Trophoblast cell (in vitro differentiated cells and primary cell): ENCODE results near the gene ZSCAN9.

ENCODE experiments used
- DNase-seq, 2 donors: peaks; one replicate each; pipeline ENCODE4 v3.0.0-alpha.2; 2016
- H2AFZ ChIP-seq: 2 replicates; pipeline ENCODE4 v1.6.1; 2013; ENCODE audit warnings: low read length, moderate library complexity, mild to moderate bottlenecking; ENCODE audit not compliant: insufficient read depth, poor library complexity
- H2AK5ac ChIP-seq: 2 replicates; pipeline ENCODE4 v1.6.1; 2013; ENCODE audit warnings: mild to moderate bottlenecking, low read length
- H2BK120ac ChIP-seq: 2 replicates; pipeline ENCODE4 v1.6.1; 2013; ENCODE audit warnings: low read length, mild to moderate bottlenecking, moderate library complexity; ENCODE audit not compliant: insufficient read depth, poor library complexity
- H2BK12ac ChIP-seq: 2 replicates; pipeline ENCODE4 v1.6.1; 2013; ENCODE audit warnings: mild to moderate bottlenecking, low read length, moderate library complexity
- H2BK5ac ChIP-seq: 2 replicates; pipeline ENCODE4 v1.6.1; 2013; ENCODE audit warnings: low read length, low read depth, moderate library complexity, mild to moderate bottlenecking; ENCODE audit not compliant: poor library complexity
- H3K14ac ChIP-seq: 2 replicates; pipeline ENCODE4 v1.6.1; 2013; ENCODE audit warnings: mild to moderate bottlenecking, low read length
- H3K18ac ChIP-seq: 2 replicates; pipeline ENCODE4 v1.6.1; 2013; ENCODE audit warnings: mild to moderate bottlenecking, low read length
- H3K23ac ChIP-seq: 2 replicates; pipeline ENCODE4 v1.6.1; 2013; ENCODE audit warnings: low read length
- H3K27ac ChIP-seq: 2 replicates; pipeline ENCODE4 v1.5.1; 2013; ENCODE audit warnings: low read depth, mild to moderate bottlenecking, inconsistent platforms, low read length, moderate library complexity
- H3K27me3 ChIP-seq: 2 replicates; pipeline ENCODE4 v1.6.1; 2013; ENCODE audit warnings: inconsistent platforms, mild to moderate bottlenecking, low read length, moderate library complexity; ENCODE audit not compliant: insufficient read depth
- H3K36me3 ChIP-seq, 2 experiments: 1 replicate in 1 of 2; 2 replicates in 1 of 2; pipeline ENCODE4 v1.6.1; 2013; ENCODE audit warnings: low read length in 2 of 2, mild to moderate bottlenecking in 2 of 2, moderate library complexity in 1 of 2; ENCODE audit not compliant: insufficient read depth in 2 of 2, control insufficient read depth in 1 of 2
- H3K4ac ChIP-seq: 2 replicates; pipeline ENCODE4 v1.6.1; 2013; ENCODE audit warnings: low read depth, mild to moderate bottlenecking, low read length, moderate library complexity
- H3K4me1 ChIP-seq, 2 experiments: 1 replicate in 1 of 2; 2 replicates in 1 of 2; pipeline ENCODE4 v1.6.1; 2013; ENCODE audit warnings: low read length in 2 of 2, mild to moderate bottlenecking in 2 of 2, moderate library complexity in 1 of 2; ENCODE audit not compliant: insufficient read depth in 2 of 2, control insufficient read depth in 1 of 2
- H3K4me2 ChIP-seq: 2 replicates; pipeline ENCODE4 v1.6.1; 2013; ENCODE audit warnings: inconsistent platforms, mild to moderate bottlenecking, low read length, moderate library complexity
- H3K4me3 ChIP-seq: 2 replicates; pipeline ENCODE4 v1.5.1; 2013; ENCODE audit warnings: mild to moderate bottlenecking, low read depth, low read length, inconsistent platforms
- H3K79me1 ChIP-seq: one replicate; pipeline ENCODE4 v1.6.1; 2013; ENCODE audit warnings: low read length
- H3K79me2 ChIP-seq: 2 replicates; pipeline ENCODE4 v1.6.1; 2013; ENCODE audit warnings: low read length, mild to moderate bottlenecking; ENCODE audit not compliant: control insufficient read depth, insufficient read depth, poor library complexity
- H3K9ac ChIP-seq: 2 replicates; pipeline ENCODE4 v1.6.1; 2013; ENCODE audit warnings: mild to moderate bottlenecking, low read length
- H3K9me3 ChIP-seq: 2 replicates; pipeline ENCODE4 v1.6.1; 2013; ENCODE audit warnings: low read depth, mild to moderate bottlenecking, control low read depth, inconsistent platforms, low read length; ENCODE audit not compliant: insufficient read depth
- H4K12ac ChIP-seq: 2 replicates; pipeline ENCODE4 v1.6.1; 2013; ENCODE audit warnings: low read depth, mild to moderate bottlenecking, low read length, moderate library complexity
- H4K8ac ChIP-seq: 2 replicates; pipeline ENCODE4 v1.6.1; 2013; ENCODE audit warnings: low read depth, mild to moderate bottlenecking, low read length, moderate library complexity
- H4K91ac ChIP-seq: one replicate; pipeline ENCODE4 v1.6.1; 2013; ENCODE audit warnings: low read depth, mild to moderate bottlenecking, low read length, moderate library complexity
- WGBS: extraction: QIAGEN DNeasy Blood & Tissue Kit; methylation state at CpG from one replicate; pipeline ENCODE4 v1.1.7; 2013; ENCODE audit warnings: missing lambda C conversion rate; ENCODE audit not compliant: insufficient read length, insufficient coverage; ENCODE audit errors: extremely low coverage; 5-methylcytosine and 5-hydroxymethylcytosine counted together

Gene ZSCAN9

DNA sequence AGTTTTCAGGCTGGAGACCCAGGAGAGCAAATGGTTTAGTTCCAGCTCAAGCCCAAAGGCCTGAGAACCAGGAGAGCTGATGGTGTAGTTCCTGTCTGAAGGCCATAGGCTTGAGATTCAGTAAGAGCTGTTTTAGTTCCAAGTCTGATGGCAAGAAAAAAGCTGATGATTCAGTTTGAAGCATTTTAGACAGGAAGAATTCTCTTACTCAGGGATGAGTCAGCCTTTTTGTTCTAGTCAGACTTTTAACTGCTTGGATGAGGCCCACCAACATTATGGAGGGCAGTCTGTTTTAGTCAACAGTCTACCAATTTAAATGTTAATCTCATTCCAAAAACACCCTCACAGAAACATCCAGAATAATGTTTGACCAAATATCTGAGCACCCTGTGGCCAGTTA lies 44.4 kb downstream of the ZSCAN9 start:
- Histone ChIP-seq H2BK12ac (no peak overlapping the region), H3K79me2 (peaks cover 3% of the 10 kb centered on the region), H2BK5ac (no peak overlapping the region), H3K4me3 (no peak overlapping the region), H4K8ac (no peak overlapping the region), H3K9ac (no peak overlapping the region), H3K4me2 (no peak overlapping the region), H4K91ac (no peak overlapping the region), H3K79me1 (peaks cover 4% of the 10 kb centered on the region), H2BK120ac (no peak overlapping the region), H3K36me3 (peaks cover 11 to 17% of the 10 kb centered on the region in 2 experiments), H3K4me1 (no peaks in the 10 kb centered on the region), H2AK5ac (no peak overlapping the region), H3K27me3 (no peaks in the 10 kb centered on the region), H4K12ac (no peak overlapping the region), H3K9me3 (no peaks in the 10 kb centered on the region), H3K14ac (no peak overlapping the region), H2AFZ (no peak overlapping the region), H3K23ac (no peak overlapping the region), H3K18ac (no peak overlapping the region), H3K4ac (no peak overlapping the region), H3K27ac (no peak overlapping the region)
- peak; percentile 16 to 75 for DNase-seq

DNA sequence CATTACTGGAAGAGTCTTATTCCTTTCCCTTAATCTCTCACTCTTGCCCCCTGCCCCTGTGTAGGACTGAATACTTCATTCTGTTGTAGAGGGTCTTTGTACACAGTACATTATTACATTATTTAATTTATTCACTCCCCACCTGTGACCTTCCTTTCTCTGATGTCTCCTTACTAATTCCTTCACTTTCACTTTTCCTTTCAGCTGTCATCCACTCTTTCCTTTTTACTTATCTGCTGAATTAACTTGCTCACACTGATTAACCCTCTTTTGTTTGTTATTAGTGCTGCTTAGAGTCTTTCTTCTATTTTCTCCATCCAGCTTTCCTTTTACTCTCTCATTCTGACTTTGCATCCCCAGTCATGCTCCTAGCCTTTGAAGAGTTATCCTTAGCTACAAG lies 49.8 kb downstream of the ZSCAN9 start:
- Histone ChIP-seq H3K79me2 (no peaks in the 10 kb centered on the region), H2BK5ac (no peak overlapping the region), H3K14ac (no peak overlapping the region), H3K27me3 (no peaks in the 10 kb centered on the region), H3K4me2 (no peak overlapping the region), H3K4me3 (no peak overlapping the region), H3K36me3 (peaks cover 11 to 29% of the 10 kb centered on the region in 2 experiments), H2BK120ac (no peak overlapping the region), H3K27ac (no peak overlapping the region), H4K12ac (no peak overlapping the region), H4K8ac (no peak overlapping the region), H3K18ac (no peak overlapping the region), H2AK5ac (no peak overlapping the region), H3K9me3 (no peaks in the 10 kb centered on the region), H3K79me1 (no peaks in the 10 kb centered on the region), H3K9ac (no peak overlapping the region), H2AFZ (no peak overlapping the region), H2BK12ac (no peak overlapping the region), H3K23ac (no peak overlapping the region), H3K4me1 (no peaks in the 10 kb centered on the region), H4K91ac (no peak overlapping the region), H3K4ac (no peak overlapping the region)
- no peak for DNase-seq

DNA sequence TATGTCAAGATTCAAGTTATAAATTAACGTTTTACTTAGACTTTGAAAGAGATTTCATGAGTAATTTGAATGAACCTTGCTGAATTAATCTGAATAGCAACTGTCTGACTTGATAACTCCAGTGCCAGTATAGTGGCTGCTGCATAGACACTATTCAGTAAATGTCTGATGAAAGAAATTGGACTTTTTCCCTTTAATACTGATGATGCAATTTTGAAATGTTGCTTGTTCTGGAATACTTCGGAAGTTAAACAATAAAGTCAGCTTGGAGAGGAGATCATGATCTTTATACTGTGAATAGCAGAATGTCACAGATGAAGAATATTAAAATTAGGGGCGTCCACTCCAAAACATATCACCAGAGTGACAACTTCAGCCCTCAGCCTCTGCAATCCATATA lies 52.7 kb downstream of the ZSCAN9 start:
- Histone ChIP-seq H3K14ac (no peak overlapping the region), H3K4ac (no peak overlapping the region), H3K4me2 (no peak overlapping the region), H3K79me1 (peaks cover 4% of the 10 kb centered on the region), H4K8ac (no peak overlapping the region), H3K9me3 (no peaks in the 10 kb centered on the region), H4K91ac (no peak overlapping the region), H3K4me3 (no peak overlapping the region), H3K18ac (no peak overlapping the region), H3K23ac (no peak overlapping the region), H3K79me2 (peaks cover 4% of the 10 kb centered on the region), H2AK5ac (no peak overlapping the region), H3K36me3 (peaks cover 6 to 20% of the 10 kb centered on the region in 2 experiments), H3K4me1 (peaks cover 0 to 2% of the 10 kb centered on the region in 2 experiments), H2BK5ac (no peak overlapping the region), H3K27ac (no peak overlapping the region), H3K9ac (no peak overlapping the region), H2BK12ac (no peak overlapping the region), H4K12ac (no peak overlapping the region), H2AFZ (no peak overlapping the region), H2BK120ac (no peak overlapping the region), H3K27me3 (no peaks in the 10 kb centered on the region)
- no peak for DNase-seq
- no CpG with 5 or more reads among the region's 3 CpGs for WGBS

DNA sequence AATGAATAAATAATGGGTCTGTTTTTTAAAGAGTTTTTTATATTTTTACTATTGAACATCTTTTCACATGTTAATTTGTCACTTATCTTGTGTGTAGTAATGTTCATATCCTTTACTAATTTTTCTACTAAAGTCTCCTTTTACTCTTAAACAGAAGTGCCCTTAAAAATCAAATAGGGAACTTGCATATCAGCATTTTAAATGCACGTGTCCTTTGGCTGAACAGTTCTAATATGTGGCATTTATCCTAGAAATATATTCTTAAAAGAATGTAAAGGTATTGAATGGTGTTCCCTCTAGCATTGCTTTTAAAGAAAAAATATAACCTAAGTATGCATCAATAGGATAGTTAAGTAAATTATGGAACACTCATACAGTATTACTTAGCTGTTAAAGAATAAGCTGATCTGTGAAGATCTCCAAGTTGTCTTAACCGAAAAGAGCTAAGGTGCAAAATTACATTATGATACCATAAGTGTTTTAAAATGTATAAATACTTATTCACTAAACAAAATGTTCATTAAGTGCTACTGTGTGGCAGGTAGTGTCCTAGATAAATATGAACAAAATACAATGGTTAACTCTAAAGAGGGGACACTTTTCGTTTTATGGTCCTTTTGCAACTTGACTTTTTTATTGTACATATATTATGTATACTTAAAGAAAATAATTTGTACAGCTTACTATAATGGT lies 55.7 kb downstream of the ZSCAN9 start:
- peaks cover 4% of the 10 kb centered on the region for H3K79me2 ChIP-seq
- H3K23ac ChIP-seq, result no peak overlapping the region
- WGBS, result no CpG with 5 or more reads among the region's 3 CpGs
- H3K36me3 ChIP-seq, result peaks cover 10 to 24% of the 10 kb centered on the region in 2 experiments
- no peaks in the 10 kb centered on the region for H3K9me3 ChIP-seq
- H3K79me1 ChIP-seq, result peaks cover 4% of the 10 kb centered on the region
- H4K91ac ChIP-seq, result no peak overlapping the region
- no peak overlapping the region for H2BK5ac ChIP-seq
- DNase-seq, result no peak
- H3K27ac ChIP-seq, result no peak overlapping the region
- no peak overlapping the region for H2BK120ac ChIP-seq
- no peak overlapping the region for H4K12ac ChIP-seq
- no peaks in the 10 kb centered on the region for H3K27me3 ChIP-seq
- H2BK12ac ChIP-seq, result no peak overlapping the region
- H2AK5ac ChIP-seq, result no peak overlapping the region
- H3K18ac ChIP-seq, result no peak overlapping the region
- peak overlapping the region; percentile 70 for H3K4me2 ChIP-seq
- no peak overlapping the region for H3K9ac ChIP-seq
- H3K4me3 ChIP-seq, result no peak overlapping the region
- no peak overlapping the region for H2AFZ ChIP-seq
- no peak overlapping the region for H3K14ac ChIP-seq
- H3K4ac ChIP-seq, result no peak overlapping the region
- peak overlapping the region; percentile 97 for H4K8ac ChIP-seq
- H3K4me1 ChIP-seq, result peaks cover 0 to 2% of the 10 kb centered on the region in 2 experiments
